ENCODE measurements around the gene TBC1D14. TPM values are rescaled to one million over a fixed set of nuclear protein-coding genes. Genes with fewer than 3 reads are reported as not detected.

TBC1D14 gene
- total RNA-seq, 1 experiment from 2014 or later = 50.2 TPM

GRCh38 chr4:6960628-6961412 lies 51.2 kb downstream of the TBC1D14 start:
- Histone ChIP-seq H4K5ac (ENCODE audit: insufficient read length, low read depth, low read length) (no peak overlapping the region), H3K18ac (ENCODE audit: insufficient read length, low read depth, low read length) (no peak overlapping the region), H2AK5ac (ENCODE audit: insufficient read length, low read length) (no peak overlapping the region), H2BK5ac (ENCODE audit: insufficient read length, low read length) (no peak overlapping the region), H3K9me3 (ENCODE audit: control insufficient read depth, low read depth, low read length) (no peaks in the 10 kb centered on the region), H2BK12ac (ENCODE audit: insufficient read length, low read depth, low read length) (no peak overlapping the region), H3K4me2 (ENCODE audit: insufficient read depth, insufficient read length, low read length) (no peak overlapping the region), H3K23ac (ENCODE audit: insufficient read length, low read depth, low read length) (no peak overlapping the region), H3K9ac (ENCODE audit: extremely low read depth, insufficient read length, low read length) (no peak overlapping the region), H3K27me3 (ENCODE audit: insufficient read depth, low read length) (no peaks in the 10 kb centered on the region), H3K14ac (ENCODE audit: insufficient read depth, low read length) (no peak overlapping the region), H3K27ac (ENCODE audit: insufficient read length, low read depth, low read length) (no peak overlapping the region), H3K79me1 (ENCODE audit: insufficient read depth, low read depth, low read length, poor library complexity, severe bottlenecking) (no peaks in the 10 kb centered on the region), H2BK120ac (ENCODE audit: low read depth, low read length, poor library complexity, severe bottlenecking) (no peak overlapping the region), H3T11ph (ENCODE audit: low read length) (no peak overlapping the region), H2BK15ac (ENCODE audit: low read depth, low read length) (no peak overlapping the region), H3K79me2 (ENCODE audit: insufficient read depth, low read length) (no peaks in the 10 kb centered on the region; the same call in 1 of the 2 replicates), H3K4ac (ENCODE audit: low read depth, low read length) (no peak overlapping the region), H4K20me1 (ENCODE audit: control insufficient read depth, insufficient read depth, insufficient read length) (no peaks in the 10 kb centered on the region), H2BK20ac (ENCODE audit: low read depth, low read length, poor library complexity, severe bottlenecking) (no peak overlapping the region), H3K23me2 (ENCODE audit: insufficient read length, low read depth, low read length, poor library complexity, severe bottlenecking) (no peaks in the 10 kb centered on the region), H4K8ac (replicated peaks; ENCODE audit: insufficient read length, low read depth, low read length) (no peak overlapping the region), H3K4me1 (ENCODE audit: insufficient read depth, low read length) (peaks cover 6% of the 10 kb centered on the region; the same call in 1 of the 2 replicates), H3K56ac (ENCODE audit: insufficient read length, low read depth, low read length) (no peak overlapping the region), H4K91ac (ENCODE audit: insufficient read length, low read depth, low read length) (no peak overlapping the region), H2AFZ (ENCODE audit: low read length) (no peak overlapping the region)
- Mint-ChIP-seq H3K4me3 (0 out of 5 replicates have a peak overlapping the region, but pooled peaks of 1 of the 2 experiments have one; percentile 47), H3K27me3 (ENCODE audit: low read depth) (no peaks in the 10 kb centered on the region; the same call in 1 of the 2 replicates), H3K36me3 (ENCODE audit: insufficient read depth in 1 of 3, low read depth in 3 of 3) (peaks cover 0 to 4% (median 3%) of the 10 kb centered on the region in 3 experiments; a peak in 1 of 7 replicates), H3K27ac (peak overlapping the region in 2 of 3 experiments; percentile 49 to 94; a peak in 2 of 7 replicates), H3K9me3 (peaks cover 0 to 2% of the 10 kb centered on the region in 2 experiments; a peak in 1 of 5 replicates), H3K4me1 (peaks cover 56 to 72% of the 10 kb centered on the region in 2 experiments)
- no CpG with 5 or more reads among the region's 20 CpGs for WGBS (ENCODE audit: extremely low coverage, insufficient read length, low lambda C conversion rate)
- no peak for TF ChIP-seq CTCF (conservative IDR thresholded peaks at IDR 0.05)
- no peak for DNase-seq
